Esophagus muscularis mucosa (tissue), 4 donors: ENCODE data around the gene CHFR.

Experiments used
- EP300 ChIP-seq: sonication (generic); formaldehyde crosslinking; IDR thresholded peaks from one replicate; pipeline ENCODE4 v1.6.1; 2017; ENCODE audit warnings: antibody characterized with exemption
- POLR2A ChIP-seq: fragments of 450-650 bp; IDR thresholded peaks from one replicate; pipeline ENCODE4 v1.6.1; 2017; ENCODE audit warnings: antibody characterized with exemption, moderate library complexity, mild to moderate bottlenecking, low read depth
- POLR2AphosphoS5 ChIP-seq, 2 donors: sonication (generic); formaldehyde crosslinking; IDR thresholded peaks; one replicate each; pipeline ENCODE4 v1.6.1; 2017; ENCODE audit warnings: antibody characterized with exemption in 2 of 2
- TF ChIP-seq, protein P1 (sequence below), 3 experiments: fragments of 200-600 bp in 2 of 3; fragments of 450-650 bp in 1 of 3; sonication (generic) in 2 of 3; IDR thresholded peaks; one replicate each; pipeline ENCODE4 v1.5.1; 2017 to 2019; ENCODE audit warnings: antibody characterized with exemption in 3 of 3, mild to moderate bottlenecking in 2 of 3, moderate library complexity in 1 of 3

DNA sequence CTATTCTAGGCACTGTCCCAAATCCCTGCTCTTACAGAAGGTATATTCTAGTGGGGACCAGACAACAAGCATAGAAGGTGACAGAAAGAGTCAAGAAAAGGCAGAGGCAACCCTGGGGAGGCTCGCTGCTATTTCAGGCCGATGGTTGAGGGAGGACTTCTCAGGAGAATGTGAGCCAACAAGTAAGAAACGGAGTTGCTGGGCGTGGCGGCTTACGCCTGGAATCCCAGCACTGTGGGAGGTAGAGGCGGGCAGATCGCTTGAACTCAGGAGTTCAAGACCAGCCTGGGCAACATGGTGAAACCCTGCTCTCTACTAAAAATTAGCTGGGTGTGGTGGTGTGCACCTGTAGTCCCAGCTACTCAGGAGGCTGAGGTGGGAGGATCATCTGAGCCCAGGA is 54.1 kb downstream of the CHFR start:
- TF ChIP-seq POLR2AphosphoS5 (IDR thresholded peaks at IDR 0.05) (no peak), POLR2A (no peak), EP300 (no peak)
- TF ChIP-seq, protein P1, sequence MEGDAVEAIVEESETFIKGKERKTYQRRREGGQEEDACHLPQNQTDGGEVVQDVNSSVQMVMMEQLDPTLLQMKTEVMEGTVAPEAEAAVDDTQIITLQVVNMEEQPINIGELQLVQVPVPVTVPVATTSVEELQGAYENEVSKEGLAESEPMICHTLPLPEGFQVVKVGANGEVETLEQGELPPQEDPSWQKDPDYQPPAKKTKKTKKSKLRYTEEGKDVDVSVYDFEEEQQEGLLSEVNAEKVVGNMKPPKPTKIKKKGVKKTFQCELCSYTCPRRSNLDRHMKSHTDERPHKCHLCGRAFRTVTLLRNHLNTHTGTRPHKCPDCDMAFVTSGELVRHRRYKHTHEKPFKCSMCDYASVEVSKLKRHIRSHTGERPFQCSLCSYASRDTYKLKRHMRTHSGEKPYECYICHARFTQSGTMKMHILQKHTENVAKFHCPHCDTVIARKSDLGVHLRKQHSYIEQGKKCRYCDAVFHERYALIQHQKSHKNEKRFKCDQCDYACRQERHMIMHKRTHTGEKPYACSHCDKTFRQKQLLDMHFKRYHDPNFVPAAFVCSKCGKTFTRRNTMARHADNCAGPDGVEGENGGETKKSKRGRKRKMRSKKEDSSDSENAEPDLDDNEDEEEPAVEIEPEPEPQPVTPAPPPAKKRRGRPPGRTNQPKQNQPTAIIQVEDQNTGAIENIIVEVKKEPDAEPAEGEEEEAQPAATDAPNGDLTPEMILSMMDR (IDR thresholded peaks at IDR 0.05) = no peak
